GM18867 (cell line): Measurements from ENCODE around the gene CTSL.
"Not testable (repeated sequence)": the region's sequence is repeated elsewhere in the genome, so short reads cannot be mapped to it uniquely, and the experiment has no call there.

ENCODE experiments used
- ATAC-seq: cut with Tn5 transposase; IDR thresholded peaks from one replicate; pipeline ENCODE4 v1.9.1; 2021; ENCODE audit warnings: mild to moderate bottlenecking, moderate library complexity; ENCODE audit not compliant: unreplicated experiment

CTSL gene

GRCh38 chr9:87718852-87719612 lies 6.9 kb upstream of the CTSL start:
- ATAC-seq: no peak

- ATAC-seq: no peak
Measured at GRCh38 chr9:87720173-87720572, 5.7 kb upstream of the CTSL start.

- ATAC-seq: no peak
Measured at GRCh38 chr9:87722393-87723088, 3.4 kb upstream of the CTSL start.

- ATAC-seq: no peak
Measured at GRCh38 chr9:87725356-87725899, 491 bp upstream of the CTSL start.

- ATAC-seq: no peak
Measured at GRCh38 chr9:87729246-87729645, 3.3 kb downstream of the CTSL start.

- no peak for ATAC-seq
Measured at GRCh38 chr9:87731321-87731720, 5.4 kb downstream of the CTSL start.

GRCh38 chr9:87732344-87732743 lies 6.4 kb downstream of the CTSL start:
- no peak for ATAC-seq

GRCh38 chr9:87732756-87733155 lies 6.8 kb downstream of the CTSL start:
- no peak for ATAC-seq

GRCh38 chr9:87733273-87734052 lies 7.5 kb downstream of the CTSL start:
- ATAC-seq: no peak

- ATAC-seq: no peak
Measured at GRCh38 chr9:87734106-87734505, 8.2 kb downstream of the CTSL start.

- ATAC-seq: no peak
Measured at GRCh38 chr9:87739546-87739945, 13.6 kb downstream of the CTSL start.

- ATAC-seq: no peak
Measured at GRCh38 chr9:87740209-87740608, 14.3 kb downstream of the CTSL start.

GRCh38 chr9:87741326-87741725 lies 15.4 kb downstream of the CTSL start:
- no peak for ATAC-seq

GRCh38 chr9:87741891-87742290 lies 16.0 kb downstream of the CTSL start:
- no peak for ATAC-seq

GRCh38 chr9:87742813-87743428 lies 17.0 kb downstream of the CTSL start:
- no peak for ATAC-seq

- ATAC-seq: not testable (repeated sequence)
Measured at GRCh38 chr9:87744247-87744646, 18.3 kb downstream of the CTSL start.

- ATAC-seq: no peak
Measured at GRCh38 chr9:87746186-87746585, 20.3 kb downstream of the CTSL start.

GRCh38 chr9:87748881-87749280 lies 23.0 kb downstream of the CTSL start:
- ATAC-seq: no peak

GRCh38 chr9:87749335-87750035 lies 23.6 kb downstream of the CTSL start:
- no peak for ATAC-seq

- ATAC-seq: no peak
Measured at GRCh38 chr9:87750726-87751125, 24.8 kb downstream of the CTSL start.
